Measurements from ENCODE around the gene PXN.
A peak's percentile ranks its signal among the peaks of the same experiment; 100 is the strongest.

PXN gene

GRCh38 chr12:120265473-120266179, at the start of gene PXN:
Gene PXN, minus strand, starts transcription at chr12:120265730. Its CDS starts 101 bp downstream, at chr12:120265629.
- DNase-seq (ENCODE audit: low read depth, low spot score): peak; percentile 80

GRCh38 chr12:120314220-120314619, 48.7 kb upstream of the PXN start:
- no peak for DNase-seq (ENCODE audit: low read depth, low spot score)

DNA sequence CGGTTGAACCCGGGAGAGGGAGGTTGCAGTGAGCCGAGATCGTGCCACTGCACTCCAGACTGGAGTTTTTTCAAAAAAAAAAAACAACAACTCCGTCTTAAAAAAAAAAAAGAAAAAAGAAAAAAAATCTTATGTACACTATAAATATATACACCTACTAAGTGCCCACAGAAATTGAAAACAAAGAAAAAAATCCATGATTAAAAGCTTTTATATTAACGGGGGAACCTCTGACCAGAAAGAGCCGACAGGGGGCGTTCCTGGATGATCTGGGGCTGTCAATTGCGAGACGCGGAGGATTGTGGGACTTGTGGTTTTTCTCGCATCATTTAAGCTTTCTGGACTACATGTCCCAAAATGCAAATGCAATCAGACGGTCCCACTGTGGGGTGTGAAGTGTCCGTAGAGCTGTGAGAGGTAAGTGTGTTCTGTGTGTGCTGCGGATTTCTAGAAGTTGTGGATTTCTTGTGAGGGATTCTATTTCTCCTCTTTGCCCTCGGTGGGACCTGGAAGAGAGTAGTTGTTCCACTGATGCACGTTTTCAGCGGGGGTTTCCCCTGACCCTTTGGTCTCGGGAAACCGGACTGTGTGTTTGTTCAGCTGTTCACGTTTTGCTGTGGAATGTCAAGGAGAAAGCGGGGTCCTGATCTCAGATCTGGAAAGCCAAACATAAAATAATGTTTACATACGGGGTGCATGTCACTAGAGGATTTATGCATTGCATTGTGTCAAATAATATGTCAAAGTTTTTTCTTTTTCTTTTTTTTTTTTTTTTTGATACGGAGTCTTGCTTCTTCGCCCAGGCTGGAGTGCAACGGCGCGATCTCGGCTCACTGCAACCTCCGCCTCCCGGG, 36.7 kb upstream of the PXN start, which contains the start of gene SIRT4:
SIRT4 (plus strand) TSS at position 360 of the 854 bp plus-strand sequence. CDS start 1,241 bp downstream, outside the sequence.
- DNase-seq (ENCODE audit: low read depth, low spot score): peak; percentile 72

DNA sequence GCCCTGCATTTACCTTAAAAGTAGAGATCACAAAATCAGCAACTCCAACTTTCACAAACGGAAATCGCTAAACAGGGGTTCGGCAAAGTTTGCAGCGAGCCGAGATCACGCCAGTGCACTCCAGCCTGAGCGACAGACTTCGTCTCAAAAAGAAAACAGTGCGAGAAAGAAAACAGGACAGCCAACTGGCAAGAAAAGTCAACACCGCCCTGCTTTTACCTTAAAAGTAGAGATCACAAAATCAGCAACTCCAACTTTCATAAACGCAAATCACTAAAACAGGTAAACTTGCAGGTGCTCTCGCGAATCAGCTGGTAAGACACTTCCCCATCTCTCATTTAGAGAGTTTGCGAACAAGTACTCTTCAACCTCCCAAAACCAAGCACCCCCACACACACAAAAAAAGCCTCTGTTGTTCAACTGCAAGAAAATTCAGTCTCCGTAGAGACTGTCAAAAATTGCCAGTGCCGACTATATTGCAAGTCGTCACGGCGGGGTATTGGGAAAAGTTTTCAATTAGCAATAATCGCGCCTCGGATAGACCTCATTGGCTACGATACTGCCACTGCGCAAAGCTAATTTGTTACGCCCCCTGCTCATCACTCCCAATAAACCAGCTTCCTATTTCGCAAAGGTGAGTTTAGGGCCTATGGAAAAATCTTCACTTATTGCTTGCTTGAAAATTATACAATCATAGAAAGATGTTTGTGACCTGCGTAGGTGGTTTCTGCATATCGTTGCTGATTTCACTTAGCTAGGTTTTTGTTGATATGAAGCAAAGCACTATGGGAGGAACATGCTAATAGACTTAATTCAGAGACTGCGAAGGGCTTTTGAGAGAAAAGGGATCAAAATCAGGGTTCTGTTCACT, 27.4 kb upstream of the PXN start, which contains the start of gene RNU4-1:
RNU4-1 (minus strand) TSS at position 577 of the 871 bp plus-strand sequence.
- peak; percentile 61 for DNase-seq (ENCODE audit: low read depth, low spot score)

- no peak for DNase-seq (ENCODE audit: low read depth, low spot score)
These were observed 26.8 kb upstream of the PXN start for GRCh38 chr12:120292411-120292660.

DNA sequence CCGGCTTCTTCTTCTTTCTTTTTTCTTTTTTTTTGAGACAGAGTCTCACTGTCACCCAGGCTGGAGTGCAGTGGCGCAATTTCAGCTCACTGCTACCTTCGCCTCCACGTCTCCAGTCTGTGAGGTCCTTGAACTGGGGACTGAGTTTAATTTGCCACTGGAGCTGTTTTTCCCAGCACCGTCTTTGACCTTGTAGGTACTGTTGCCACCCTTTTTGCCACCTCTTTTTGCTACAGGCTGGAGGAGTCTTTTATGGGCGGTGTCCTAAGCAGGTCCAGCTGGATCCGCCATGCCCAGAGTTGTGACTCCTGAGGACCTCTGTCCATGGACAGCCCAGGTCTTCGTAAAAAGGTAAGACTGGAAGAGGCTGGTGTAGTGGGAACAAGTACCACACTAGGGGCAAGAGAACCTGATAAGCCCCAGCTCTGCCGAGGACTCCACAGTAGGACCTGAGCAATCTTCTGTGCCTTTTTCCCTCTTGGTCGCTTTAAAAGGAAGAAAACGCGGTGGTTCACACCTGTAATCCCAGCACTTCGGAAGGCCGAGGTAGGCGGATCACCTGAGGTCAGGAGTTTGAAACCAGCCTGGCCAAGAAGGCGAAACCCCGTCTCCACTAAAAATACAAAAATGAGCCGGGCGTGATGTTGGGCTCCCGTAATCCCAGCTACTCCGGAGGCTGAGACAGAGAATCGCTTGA, 25.2 kb upstream of the PXN start:
- peak; percentile 6 for DNase-seq (ENCODE audit: low read depth, low spot score)

- DNase-seq (ENCODE audit: low read depth, low spot score): no peak
These were observed 22.0 kb upstream of the PXN start for GRCh38 chr12:120287491-120287890.

DNA sequence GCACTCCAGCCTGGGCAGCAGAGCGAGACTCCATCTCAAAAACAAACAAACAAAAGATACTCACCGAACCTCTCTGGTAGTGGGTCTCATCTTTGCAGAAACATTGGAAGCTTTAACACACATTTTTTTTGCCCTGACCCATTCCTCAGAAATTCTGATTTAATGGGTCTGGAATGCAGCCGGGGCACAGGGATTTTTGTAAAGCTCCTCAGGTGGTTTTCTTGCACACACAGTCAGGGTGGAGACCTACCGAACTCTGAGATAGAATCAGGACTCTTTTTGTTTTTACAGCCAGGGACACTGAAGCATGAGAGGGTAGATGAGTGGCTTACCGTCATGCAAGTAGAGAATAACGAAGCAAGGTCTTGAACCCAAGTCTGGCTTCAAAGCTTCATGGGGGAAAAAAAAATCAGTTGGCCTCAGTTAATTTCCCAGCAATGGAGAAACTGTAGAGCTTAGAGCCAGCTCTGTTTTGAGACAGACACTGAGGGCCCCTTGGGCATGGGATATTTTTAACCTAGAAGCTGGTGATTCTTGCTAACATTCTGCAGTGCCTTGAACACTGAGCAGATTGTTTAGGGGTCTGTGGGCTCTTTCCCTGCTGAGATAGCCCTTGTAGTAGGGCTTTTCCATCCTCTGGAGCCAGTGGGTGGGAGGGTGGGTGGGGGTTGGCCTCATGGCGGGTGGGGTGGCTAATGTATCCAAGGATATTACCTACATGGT, 21.4 kb upstream of the PXN start:
- DNase-seq (ENCODE audit: low read depth, low spot score): no peak

GRCh38 chr12:120284381-120284780, 18.9 kb upstream of the PXN start:
- DNase-seq (ENCODE audit: low read depth, low spot score): no peak

DNA sequence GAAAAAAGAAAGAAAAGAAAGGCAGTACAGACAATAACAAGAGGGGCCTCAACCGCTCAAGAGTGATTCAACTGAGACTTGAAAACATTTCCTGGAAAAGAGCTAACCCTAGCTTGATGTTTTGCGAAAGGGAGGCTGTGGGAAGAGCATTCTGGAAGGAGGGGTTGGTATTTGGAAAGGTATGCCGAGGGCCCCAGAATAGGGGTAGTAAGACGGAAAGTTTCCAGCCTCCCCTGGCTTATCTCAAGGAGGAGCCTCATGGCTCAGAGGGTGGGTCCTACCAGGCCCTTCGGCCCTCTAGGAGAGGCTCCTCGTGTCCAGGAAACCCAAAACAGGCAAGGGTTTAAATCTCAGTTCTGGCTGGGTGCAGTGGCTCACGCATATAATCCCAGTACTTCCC, 17.8 kb upstream of the PXN start:
- DNase-seq (ENCODE audit: low read depth, low spot score): no peak

DNA sequence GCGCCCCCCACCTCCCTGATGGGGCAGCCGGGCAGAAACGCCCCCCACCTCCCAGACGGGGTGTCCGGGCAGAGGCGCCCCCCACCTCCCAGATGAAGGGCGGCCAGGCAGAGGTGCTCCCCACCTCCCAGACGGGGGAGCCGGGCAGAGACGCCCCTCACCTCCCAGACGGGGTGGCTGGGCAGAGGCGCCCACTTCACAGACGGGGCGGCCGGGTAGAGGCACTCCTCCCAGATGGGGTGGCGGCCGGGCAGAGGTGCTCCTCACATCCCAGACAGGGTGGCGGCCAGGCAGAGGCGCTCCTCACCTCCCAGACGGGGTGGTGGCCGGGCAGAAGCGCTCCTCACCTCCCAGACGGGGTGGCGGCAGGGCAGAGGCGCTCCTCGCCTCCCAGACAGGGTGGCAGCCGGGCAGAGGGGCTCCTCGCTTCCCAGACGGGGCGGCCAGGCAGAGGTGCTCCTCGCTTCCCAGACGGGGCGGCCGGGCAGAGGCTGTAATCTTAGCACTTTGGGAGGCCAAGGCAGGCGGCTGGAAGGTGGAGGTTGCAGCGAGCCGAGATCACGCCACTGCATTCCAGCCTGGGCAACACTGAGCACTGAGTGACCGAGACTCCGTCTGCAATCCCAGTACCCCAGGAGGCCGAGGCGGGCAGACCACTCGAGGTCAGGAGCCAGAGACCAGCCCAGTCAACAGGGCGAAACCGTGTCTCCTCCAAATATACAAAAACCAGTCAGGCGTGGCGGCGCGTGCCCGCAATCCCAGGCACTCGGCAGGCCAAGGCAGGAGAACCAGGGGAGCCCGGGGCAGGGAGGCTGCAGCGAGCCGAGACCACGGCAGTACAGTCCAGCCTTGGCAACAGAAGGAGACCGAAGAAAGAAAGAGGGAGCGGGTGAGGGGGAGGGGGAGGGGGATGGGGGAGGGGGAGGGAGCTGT, 12.9 kb upstream of the PXN start:
- no peak for DNase-seq (ENCODE audit: low read depth, low spot score)

DNA sequence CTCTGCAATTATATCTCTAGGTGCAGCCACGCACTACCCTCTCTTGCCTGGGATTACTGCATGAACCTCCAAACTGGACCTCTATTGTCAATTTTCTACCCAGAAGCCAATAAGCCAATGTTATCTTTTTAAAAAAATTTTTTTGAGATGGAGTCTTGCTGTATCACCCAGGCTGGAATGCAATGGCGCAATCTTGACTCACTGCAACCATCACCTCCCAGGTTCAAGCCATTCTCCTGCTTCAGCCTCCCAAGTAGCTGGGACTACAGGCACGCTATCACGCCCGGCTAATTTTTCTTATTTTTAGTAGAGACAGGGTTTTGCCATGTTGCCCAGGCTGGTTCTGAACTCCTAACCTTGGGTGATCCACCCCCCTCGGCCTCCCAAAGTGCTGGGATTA, 11.2 kb upstream of the PXN start:
- DNase-seq (ENCODE audit: low read depth, low spot score): no peak

DNA sequence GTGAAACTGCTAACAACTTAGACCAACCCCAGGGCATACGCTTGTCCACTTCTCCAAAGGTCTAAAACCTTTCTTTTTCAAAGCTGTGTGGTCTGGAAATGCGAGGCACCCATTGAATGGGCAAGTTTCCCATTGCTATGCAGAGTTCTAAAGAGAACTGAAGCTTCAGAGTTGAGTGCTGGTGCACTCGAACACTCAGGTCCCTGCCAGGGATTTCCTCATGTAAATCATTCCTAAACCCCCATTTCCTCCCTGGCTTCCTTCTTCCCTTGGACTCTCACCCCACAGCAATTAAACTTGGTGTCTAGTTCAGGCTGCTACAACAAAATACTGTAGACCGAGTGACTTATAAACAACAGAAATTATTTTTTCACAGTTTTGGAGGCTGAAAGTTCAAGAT, 2.2 kb upstream of the PXN start:
- DNase-seq (ENCODE audit: low read depth, low spot score): no peak

DNA sequence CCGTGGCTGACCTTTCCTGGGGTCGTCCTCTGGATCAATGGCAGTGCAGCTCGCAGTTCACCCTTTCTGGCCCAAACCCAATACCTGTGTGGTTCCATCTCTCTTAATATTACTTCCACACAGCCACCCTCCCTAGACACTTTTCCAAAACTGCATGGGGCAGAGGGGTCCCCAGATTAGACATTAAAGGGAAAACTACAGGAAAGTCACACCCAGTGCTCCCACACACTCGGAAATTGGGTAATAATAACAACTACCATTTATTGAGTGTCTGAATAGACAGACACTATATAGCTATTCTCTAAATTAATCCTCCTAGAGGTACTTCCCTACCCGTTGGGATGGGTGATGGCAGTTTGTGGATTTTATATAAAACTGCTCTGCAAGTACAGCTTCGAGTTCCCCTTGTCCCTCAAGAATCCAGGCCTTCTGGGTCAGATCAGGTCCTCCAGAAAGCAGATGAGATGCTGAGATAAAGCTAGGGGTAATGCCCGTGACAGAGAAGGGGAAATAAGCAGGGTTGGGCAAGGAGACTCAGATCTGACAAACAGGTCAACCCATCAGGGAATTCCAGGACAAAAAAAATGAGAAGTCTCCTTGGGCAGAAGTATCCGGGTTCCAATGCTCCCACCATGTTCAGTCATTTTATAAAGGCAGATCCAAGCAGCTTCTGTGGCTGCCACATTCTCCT, 795 bp upstream of the PXN start:
- no peak for DNase-seq (ENCODE audit: low read depth, low spot score)

GRCh38 chr12:120264904-120265472, 542 bp downstream of the PXN start:
- no peak for DNase-seq (ENCODE audit: low read depth, low spot score)

- DNase-seq (ENCODE audit: low read depth, low spot score): no peak
These were observed 1.2 kb downstream of the PXN start for GRCh38 chr12:120264086-120264903.

GRCh38 chr12:120263748-120264085, 1.8 kb downstream of the PXN start:
- DNase-seq (ENCODE audit: low read depth, low spot score): no peak
